Esophagus squamous epithelium (tissue), 4 donors: ENCODE data around the gene SLC22A5.

ENCODE experiments used
- POLR2A ChIP-seq, 4 donors: fragments of 450-650 bp; IDR thresholded peaks; one replicate each; pipeline ENCODE4 v1.6.1; 2017; ENCODE audit warnings: antibody characterized with exemption in 4 of 4, mild to moderate bottlenecking in 4 of 4, moderate library complexity in 3 of 4
- TF ChIP-seq, protein P1 (sequence below), 6 experiments: fragments of 450-650 bp in 4 of 6; fragments of 200-600 bp in 2 of 6; sonication (generic) in 2 of 6; IDR thresholded peaks; one replicate each; pipeline ENCODE4 v1.5.1; 2016 to 2019; ENCODE audit warnings: antibody characterized with exemption in 6 of 6, mild to moderate bottlenecking in 4 of 6, moderate library complexity in 4 of 6

- TF ChIP-seq, protein P1, sequence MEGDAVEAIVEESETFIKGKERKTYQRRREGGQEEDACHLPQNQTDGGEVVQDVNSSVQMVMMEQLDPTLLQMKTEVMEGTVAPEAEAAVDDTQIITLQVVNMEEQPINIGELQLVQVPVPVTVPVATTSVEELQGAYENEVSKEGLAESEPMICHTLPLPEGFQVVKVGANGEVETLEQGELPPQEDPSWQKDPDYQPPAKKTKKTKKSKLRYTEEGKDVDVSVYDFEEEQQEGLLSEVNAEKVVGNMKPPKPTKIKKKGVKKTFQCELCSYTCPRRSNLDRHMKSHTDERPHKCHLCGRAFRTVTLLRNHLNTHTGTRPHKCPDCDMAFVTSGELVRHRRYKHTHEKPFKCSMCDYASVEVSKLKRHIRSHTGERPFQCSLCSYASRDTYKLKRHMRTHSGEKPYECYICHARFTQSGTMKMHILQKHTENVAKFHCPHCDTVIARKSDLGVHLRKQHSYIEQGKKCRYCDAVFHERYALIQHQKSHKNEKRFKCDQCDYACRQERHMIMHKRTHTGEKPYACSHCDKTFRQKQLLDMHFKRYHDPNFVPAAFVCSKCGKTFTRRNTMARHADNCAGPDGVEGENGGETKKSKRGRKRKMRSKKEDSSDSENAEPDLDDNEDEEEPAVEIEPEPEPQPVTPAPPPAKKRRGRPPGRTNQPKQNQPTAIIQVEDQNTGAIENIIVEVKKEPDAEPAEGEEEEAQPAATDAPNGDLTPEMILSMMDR (IDR thresholded peaks at IDR 0.05) = no peak
- no peak for TF ChIP-seq POLR2A (IDR thresholded peaks at IDR 0.05)
Measured at GRCh38 chr5:132423438-132423898, 54.0 kb downstream of the SLC22A5 start.
